Measurements from ENCODE around the gene YY2. TPM values are rescaled to one million over a fixed set of nuclear protein-coding genes. Genes with fewer than 3 reads are reported as not detected.

YY2 gene
- total and polyA plus RNA-seq, 9 of the 15 experiments (the other 6 are each of a cell fraction or from before 2014, with no cell fraction given) = 0.77 to 2.2 (median 1.1) TPM

- no peak for TF ChIP-seq ETV6 (IDR thresholded peaks at IDR 0.05; ENCODE audit: borderline replicate concordance in 1 of 2, low read depth in 2 of 2, low read length in 1 of 2)
- TF ChIP-seq ETV6 (CRISPR knock-in tag; IDR thresholded peaks at IDR 0.05; ENCODE audit: borderline replicate concordance) = 0 out of 2 replicates have a peak, but pooled peaks have one; percentile 47
- no peak for TF ChIP-seq ZNF512 (tag; IDR thresholded peaks at IDR 0.05)
- TF ChIP-seq KDM4B (IDR thresholded peaks at IDR 0.05; ENCODE audit: borderline replicate concordance in 2 of 2, low read depth in 1 of 2) = peak in 1 of 2 experiments; percentile 57; a peak in 1 of 4 replicates
- TF ChIP-seq ZBTB12 (CRISPR knock-in tag; IDR thresholded peaks at IDR 0.05) = no peak
- no peak for TF ChIP-seq SMARCA4 (IDR thresholded peaks at IDR 0.05)
- peak in 1 of 2 experiments; percentile 64; a peak in 1 of 3 replicates for TF ChIP-seq CBX3 (IDR thresholded peaks at IDR 0.05; ENCODE audit: borderline replicate concordance in 1 of 2, low read length in 2 of 2)
- peak; percentile 72 for TF ChIP-seq NFIC (IDR thresholded peaks at IDR 0.05)
- TF ChIP-seq RAD51 (IDR thresholded peaks at IDR 0.05; ENCODE audit: borderline replicate concordance, low read depth) = no peak
- TF ChIP-seq RBFOX2 (IDR thresholded peaks at IDR 0.05; ENCODE audit: low read depth, low read length) = peak; percentile 93
- TF ChIP-seq RB1 (IDR thresholded peaks at IDR 0.05; ENCODE audit: low read depth) = peak; percentile 88
- peak; percentile 37; the same call in 1 of the 2 replicates for TF ChIP-seq MAFK (IDR thresholded peaks at IDR 0.05; ENCODE audit: low read length)
- TF ChIP-seq ETV1 (tag; conservative IDR thresholded peaks at IDR 0.05; ENCODE audit: low read depth) = peak; percentile 80
- TF ChIP-seq ZNF224 (CRISPR knock-in tag; IDR thresholded peaks at IDR 0.05) = 0 out of 2 replicates have a peak, but pooled peaks have one; percentile 46
- TF ChIP-seq GATAD2A (IDR thresholded peaks at IDR 0.05) = 0 out of 2 replicates have a peak, but pooled peaks have one; percentile 43
- no peak; the same call in 1 of the 2 replicates for TF ChIP-seq ZBTB49 (CRISPR knock-in tag; IDR thresholded peaks at IDR 0.05; ENCODE audit: borderline replicate concordance)
- TF ChIP-seq RAD21 (CRISPR knock-in tag; conservative IDR thresholded peaks at IDR 0.05 in 1 of 2, IDR thresholded peaks at IDR 0.05 in 1 of 2) = peak; percentile 53 to 71
- TF ChIP-seq JUNB (CRISPR knock-in tag; conservative IDR thresholded peaks at IDR 0.05) = no peak
- TF ChIP-seq MBD2 (IDR thresholded peaks at IDR 0.05; ENCODE audit: borderline replicate concordance, low read depth) = peak; percentile 46; the same call in 1 of the 2 replicates
- TF ChIP-seq PTBP1 (IDR thresholded peaks at IDR 0.05; ENCODE audit: low read depth, low read length) = no peak
- TF ChIP-seq PKNOX1 (IDR thresholded peaks at IDR 0.05) = peak; percentile 23; the same call in 1 of the 2 replicates
- peak; percentile 85 for TF ChIP-seq SUPT5H (IDR thresholded peaks at IDR 0.05)
These were observed 16.2 kb upstream of the YY2 start, which contains the start of gene MBTPS2 (continued) for GRCh38 chrX:21839334-21840192.

Data from K562 (cell line).